ENCODE results near the gene CIT.

The CIT gene

GRCh38 chr12:119803381-119803791 is 73.7 kb downstream of the CIT start:
- no peak for TF ChIP-seq CTCF (IDR thresholded peaks at IDR 0.05; ENCODE audit: extremely low read depth, missing control alignments)
- DNase-seq (ENCODE audit: low spot score), result no peak

GRCh38 chr12:119802472-119802871 is 74.6 kb downstream of the CIT start:
- TF ChIP-seq CTCF (IDR thresholded peaks at IDR 0.05; ENCODE audit: extremely low read depth, missing control alignments), result no peak
- DNase-seq (ENCODE audit: low spot score), result no peak

GRCh38 chr12:119797090-119797489 is 80.0 kb downstream of the CIT start:
- TF ChIP-seq CTCF (IDR thresholded peaks at IDR 0.05; ENCODE audit: extremely low read depth, missing control alignments), result no peak
- DNase-seq (ENCODE audit: low spot score), result no peak

GRCh38 chr12:119796292-119796691 is 80.8 kb downstream of the CIT start:
- no peak for TF ChIP-seq CTCF (IDR thresholded peaks at IDR 0.05; ENCODE audit: extremely low read depth, missing control alignments)
- no peak for DNase-seq (ENCODE audit: low spot score)

GRCh38 chr12:119791453-119791852 is 85.7 kb downstream of the CIT start:
- TF ChIP-seq CTCF (IDR thresholded peaks at IDR 0.05; ENCODE audit: extremely low read depth, missing control alignments), result no peak
- no peak for DNase-seq (ENCODE audit: low spot score)

- no peak for TF ChIP-seq CTCF (IDR thresholded peaks at IDR 0.05; ENCODE audit: extremely low read depth, missing control alignments)
- DNase-seq (ENCODE audit: low spot score), result no peak
Observed at GRCh38 chr12:119788786-119789185, 88.3 kb downstream of the CIT start.

GRCh38 chr12:119786539-119786938 is 90.6 kb downstream of the CIT start:
- TF ChIP-seq CTCF (IDR thresholded peaks at IDR 0.05; ENCODE audit: extremely low read depth, missing control alignments), result no peak
- DNase-seq (ENCODE audit: low spot score), result no peak
